Renal pelvis (tissue), 4 donors: Measurements from ENCODE around the gene TPPP3. TPM values are rescaled to one million over a fixed set of nuclear protein-coding genes. Genes with fewer than 3 reads are reported as not detected.
"Not testable (repeated sequence)": the region's sequence is repeated elsewhere in the genome, so short reads cannot be mapped to it uniquely, and the experiment has no call there.

Experiments
- DNase-seq: peaks from one replicate; pipeline ENCODE4 v3.0.0-alpha.2; 2013
- polyA plus RNA-seq, 3 donors: library from polyadenylated mRNA; unstranded; fragments of 120-200 nt; gene quantifications; one replicate each; pipeline ENCODE4 v1.2.1, GENCODE V29; 2013; ENCODE audit not compliant: insufficient read length in 3 of 3

Gene TPPP3
- polyA plus RNA-seq, 3 donors = 64.7 to 71.8 (median 69.9) TPM

DNA sequence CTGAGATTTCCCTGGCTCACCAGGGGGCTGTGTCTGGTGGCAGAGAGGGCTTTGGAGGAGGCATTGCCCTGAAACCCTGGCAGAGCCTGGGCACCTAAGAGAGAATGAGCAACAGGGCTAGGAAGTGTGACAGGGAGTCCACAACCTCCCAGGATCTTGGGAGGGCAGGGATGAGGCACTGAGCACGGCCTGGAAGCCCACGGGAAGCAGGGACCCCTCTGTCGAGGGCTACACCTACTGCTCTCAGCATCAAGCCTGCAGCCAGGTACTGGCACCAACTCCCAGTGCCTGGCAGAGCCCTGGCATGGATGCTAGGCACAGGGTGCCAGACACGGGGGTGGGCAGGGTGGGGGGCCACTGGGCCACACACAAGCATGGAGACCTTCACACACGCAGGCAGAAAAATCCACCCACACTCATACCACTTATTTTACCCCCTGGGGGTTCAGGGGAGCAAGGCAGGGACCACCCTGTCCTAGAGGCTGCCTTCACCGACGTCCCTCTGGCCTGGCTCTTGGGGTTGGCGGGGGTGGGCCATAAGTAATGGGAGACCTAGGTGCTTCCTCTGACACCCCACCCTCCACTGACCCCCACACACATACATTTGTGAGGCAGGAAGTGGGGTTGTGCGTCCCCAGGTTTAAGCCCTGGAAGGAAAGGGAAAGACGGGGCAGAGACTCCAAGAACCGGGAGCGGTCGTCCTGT is 36.7 kb upstream of the TPPP3 start:
- no peak for DNase-seq

GRCh38 chr16:67429053-67429798 is 35.9 kb upstream of the TPPP3 start:
- DNase-seq = no peak

- peak; percentile 75 for DNase-seq
Measured at GRCh38 chr16:67428146-67428731, 34.9 kb upstream of the TPPP3 start.

DNA sequence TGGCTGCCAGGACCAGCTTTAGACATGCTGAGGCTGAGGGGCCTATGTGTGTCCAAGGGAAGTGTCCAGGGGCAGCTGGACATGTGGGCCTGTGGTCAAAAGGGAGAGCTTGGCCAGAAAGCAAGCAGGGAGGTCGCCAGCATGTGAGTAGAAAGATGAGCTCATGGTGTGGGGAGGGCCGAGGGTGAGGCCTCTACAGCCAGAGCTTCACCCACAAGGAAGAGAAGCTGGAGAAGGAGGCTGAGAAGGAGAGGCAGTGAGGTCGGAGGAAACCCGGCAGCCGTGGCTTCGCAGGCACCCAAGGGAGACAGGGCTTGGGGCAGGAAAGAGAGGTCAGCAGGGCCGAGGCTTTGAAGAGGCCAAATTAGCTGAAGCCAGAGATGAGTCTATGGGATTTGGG is 33.7 kb upstream of the TPPP3 start:
- DNase-seq = no peak

GRCh38 chr16:67426022-67426421 is 32.7 kb upstream of the TPPP3 start:
- DNase-seq = no peak

DNA sequence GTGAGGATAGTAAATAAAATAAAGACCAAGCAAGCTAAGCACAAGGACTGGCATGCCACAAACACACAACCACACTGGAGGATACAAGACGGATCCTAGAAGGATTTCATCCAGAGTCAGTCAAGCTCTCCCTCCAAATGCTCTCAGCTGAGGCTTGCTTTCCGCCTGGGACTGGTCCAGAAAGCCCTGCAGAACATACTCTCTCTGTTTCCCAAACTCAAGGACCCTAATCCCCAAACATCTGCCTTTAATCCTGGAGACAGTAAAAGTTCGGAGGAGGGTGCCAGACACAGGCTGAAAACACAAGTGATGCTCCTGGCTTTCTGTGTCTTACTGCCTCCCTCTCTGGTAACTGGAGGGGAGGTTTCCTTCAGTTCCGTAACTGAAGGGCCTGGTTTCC is 32.3 kb upstream of the TPPP3 start:
- DNase-seq = no peak

GRCh38 chr16:67425061-67425460 is 31.8 kb upstream of the TPPP3 start:
- DNase-seq = no peak

DNA sequence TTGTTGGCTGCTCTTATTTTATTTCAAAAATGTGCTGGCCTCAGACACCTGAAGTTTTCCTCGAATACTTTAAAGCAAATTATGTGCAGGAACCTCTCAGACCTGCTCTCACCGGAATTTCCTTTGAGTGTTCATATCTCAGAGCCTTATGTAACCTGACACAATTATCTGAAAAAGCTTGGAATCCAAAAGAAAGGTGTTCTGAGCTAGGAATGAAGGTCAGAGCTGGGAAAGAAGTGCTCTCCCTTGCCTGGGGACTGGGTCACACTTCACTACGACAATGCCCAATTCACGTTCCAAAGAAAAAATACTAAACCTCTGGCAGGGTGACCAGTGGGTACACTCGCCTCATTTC is 30.9 kb upstream of the TPPP3 start:
- no peak for DNase-seq

GRCh38 chr16:67423611-67424260 is 30.4 kb upstream of the TPPP3 start:
- DNase-seq = no peak

DNA sequence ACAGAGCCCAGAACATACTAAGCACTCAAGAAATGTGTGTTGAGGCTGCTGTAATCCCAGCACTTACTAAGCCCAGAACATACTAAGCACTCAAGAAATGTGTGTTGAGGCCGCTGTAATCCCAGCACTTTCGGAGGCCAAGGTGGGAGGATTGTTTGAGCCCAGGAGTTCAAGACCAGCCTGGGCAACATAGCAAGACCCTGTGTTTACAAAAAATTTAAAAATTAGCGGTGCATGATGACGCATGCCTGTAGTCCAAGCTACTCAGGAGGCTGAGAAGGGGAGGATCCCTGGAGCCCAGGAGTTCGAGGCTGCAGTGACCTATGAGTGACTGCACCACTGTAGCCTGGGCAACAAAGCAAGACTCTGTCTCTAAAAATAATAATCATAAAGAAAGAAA is 29.7 kb upstream of the TPPP3 start:
- no peak for DNase-seq

GRCh38 chr16:67421030-67421429 is 27.7 kb upstream of the TPPP3 start:
- DNase-seq = no peak

DNA sequence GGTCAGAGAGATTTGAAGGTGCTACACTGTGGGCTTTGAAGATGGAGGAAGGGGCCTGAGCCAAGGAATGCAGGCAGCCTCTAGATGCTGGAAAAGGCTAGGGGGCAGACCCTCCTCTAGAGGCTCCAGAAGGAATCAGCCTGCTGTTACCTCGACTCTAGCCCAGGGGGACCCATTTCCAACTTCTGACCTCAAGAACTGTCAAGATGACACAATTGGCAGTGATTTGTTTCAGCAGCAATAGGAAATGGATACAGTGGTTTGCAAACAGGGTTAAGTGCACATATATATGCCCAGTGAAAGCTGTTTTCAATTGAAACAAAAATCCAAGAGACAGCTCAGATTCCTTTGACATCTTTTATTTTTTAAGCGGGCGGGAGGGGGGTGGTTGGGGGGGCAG is 26.6 kb upstream of the TPPP3 start:
- DNase-seq = no peak

DNA sequence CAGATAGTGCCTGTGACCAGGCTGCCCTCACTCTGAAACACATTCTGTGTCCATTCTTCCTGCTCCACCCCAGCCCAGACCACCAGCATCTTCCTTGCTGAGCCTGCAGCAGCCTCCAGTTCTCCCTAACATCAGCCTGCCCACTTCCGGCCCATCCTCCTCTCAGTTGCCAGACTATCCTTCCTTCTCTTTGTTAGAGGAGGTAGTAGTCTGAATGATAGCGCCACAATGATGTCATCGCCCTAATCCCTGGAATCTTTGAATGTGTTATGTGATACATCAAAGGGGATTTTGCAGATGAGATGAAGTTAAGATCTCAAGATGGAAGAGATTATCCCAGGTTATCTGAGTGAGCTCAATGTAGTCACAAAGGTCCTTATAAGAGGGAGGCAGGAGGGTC is 26.2 kb upstream of the TPPP3 start:
- DNase-seq = no peak

- no peak for DNase-seq
Measured at GRCh38 chr16:67417333-67418061, 24.2 kb upstream of the TPPP3 start.

- peak; percentile 71 for DNase-seq
Measured at GRCh38 chr16:67415872-67416793, 22.8 kb upstream of the TPPP3 start, which contains the start of gene ZDHHC1. TSS of gene ZDHHC1 (minus strand) at chr16:67416477. CDS start at chr16:67407775, 8,702 bp downstream.

DNA sequence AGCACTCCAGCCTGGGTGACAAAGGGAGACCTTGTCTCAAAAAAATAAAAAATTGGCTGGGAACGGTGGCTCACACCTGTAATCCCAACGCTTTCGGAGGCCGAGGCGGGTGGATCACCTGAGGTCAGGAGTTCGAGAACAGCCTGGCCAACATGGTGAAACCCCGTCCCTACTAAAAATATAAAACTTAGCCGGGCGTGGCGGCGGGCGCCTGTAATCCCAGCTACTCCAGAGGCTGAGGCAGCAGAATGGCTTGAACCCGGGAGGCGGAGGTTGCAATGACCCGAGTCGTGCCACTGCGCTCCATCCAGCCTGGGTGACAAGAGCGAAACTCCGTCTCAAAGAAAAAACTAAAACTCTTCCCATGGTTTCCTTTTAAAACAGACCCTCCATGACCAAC is 22.1 kb upstream of the TPPP3 start:
- DNase-seq = not testable (repeated sequence)

GRCh38 chr16:67413978-67414911 is 20.9 kb upstream of the TPPP3 start:
- no peak for DNase-seq

GRCh38 chr16:67412294-67412693 is 19.0 kb upstream of the TPPP3 start:
- no peak for DNase-seq

GRCh38 chr16:67411339-67411738 is 18.0 kb upstream of the TPPP3 start:
- no peak for DNase-seq

- DNase-seq = no peak
Measured at GRCh38 chr16:67409631-67410030, 16.3 kb upstream of the TPPP3 start.
